Daoy (cell line): ENCODE measurements around the gene SPC25. TPM values are rescaled to one million over a fixed set of nuclear protein-coding genes. Genes with fewer than 3 reads are reported as not detected.

ENCODE experiments used
- DNase-seq: peaks from one replicate; pipeline ENCODE4 v3.0.0-alpha.2; 2015; ENCODE audit warnings: low read depth
- total RNA-seq: library from RNA; depleted of rRNA; stranded (reverse); fragments of >200 nt; shearing (Covaris generic); gene quantifications from 2 replicates; pipeline ENCODE4 v1.2.3, GENCODE V29; 2014; rRNA removed

SPC25 gene
- total RNA-seq, 1 experiment from 2014 or later: 59.7 TPM

DNA sequence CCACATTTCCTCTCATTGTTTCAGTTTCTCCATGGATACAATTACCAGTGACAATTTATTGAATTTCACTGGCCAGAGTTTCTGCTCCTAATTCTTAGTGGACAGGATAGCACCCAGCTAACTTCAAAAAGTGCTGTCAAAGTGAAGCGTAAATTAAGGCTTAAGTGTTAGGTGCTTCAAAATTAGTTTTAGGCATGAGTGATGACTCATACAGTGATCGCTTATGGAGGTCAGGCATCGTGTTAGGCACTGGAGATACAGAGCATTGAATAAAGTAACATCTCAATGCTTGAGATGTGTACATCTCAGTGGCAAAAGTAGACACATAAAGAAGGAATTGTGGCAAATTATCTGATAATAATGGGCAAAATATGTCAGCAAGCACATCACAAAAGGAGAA is 47.0 kb downstream of the SPC25 start:
- no peak for DNase-seq

DNA sequence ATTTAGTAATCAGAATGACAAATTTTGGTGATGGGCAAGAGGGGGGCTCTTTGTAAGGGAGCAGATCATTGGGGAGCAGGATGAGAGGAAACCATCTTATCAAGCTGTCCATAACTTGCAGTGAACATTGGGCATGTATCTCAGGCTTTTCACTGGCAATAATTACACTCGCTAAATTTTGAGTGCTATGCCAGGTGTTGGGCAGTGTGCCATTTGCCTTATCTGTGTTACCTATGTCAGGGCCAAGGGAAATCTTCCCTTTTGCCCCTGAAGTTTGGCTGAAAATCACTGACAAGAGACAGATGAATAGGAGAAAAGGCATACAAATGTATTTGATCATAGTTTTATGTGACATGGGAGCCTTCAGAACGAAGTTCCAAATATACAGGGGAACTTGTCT is 48.8 kb downstream of the SPC25 start:
- DNase-seq: no peak

DNA sequence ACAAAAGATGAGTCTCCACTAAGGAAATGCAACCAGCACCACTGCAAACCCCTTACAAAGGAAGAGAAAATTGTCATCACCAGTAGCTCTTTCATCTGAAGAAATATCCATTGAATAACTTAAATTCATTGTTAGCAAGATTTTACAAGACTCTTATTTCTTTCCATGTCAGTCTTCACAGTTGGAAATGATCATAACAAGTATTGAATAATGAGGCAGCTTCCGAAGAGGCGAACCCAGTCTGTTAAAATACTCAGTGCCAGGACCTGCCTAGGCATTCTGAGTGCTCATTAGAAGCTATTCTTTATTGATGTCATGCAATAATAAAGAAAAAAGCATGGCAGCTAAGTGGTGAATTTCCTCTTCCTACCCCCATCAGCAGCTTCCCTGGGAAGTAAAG is 54.3 kb downstream of the SPC25 start:
- DNase-seq: no peak

DNA sequence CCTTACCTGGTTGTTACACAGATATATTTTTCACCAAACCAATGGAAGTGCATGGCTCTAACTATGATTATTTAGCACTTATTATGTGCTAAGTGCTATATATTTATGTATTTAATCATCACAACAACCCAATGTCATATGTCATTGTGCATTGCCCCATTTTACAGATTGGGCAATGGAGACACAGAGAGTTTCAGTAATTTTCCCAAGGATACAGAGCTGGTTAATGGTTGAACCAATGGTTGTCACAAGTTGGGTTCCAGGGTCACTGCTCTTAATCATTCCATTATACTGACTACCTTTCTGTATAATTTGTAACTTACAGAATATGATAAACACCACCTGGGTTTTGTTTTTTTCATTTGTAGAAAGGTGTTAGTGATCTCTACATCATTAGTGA is 58.6 kb downstream of the SPC25 start:
- DNase-seq: no peak

DNA sequence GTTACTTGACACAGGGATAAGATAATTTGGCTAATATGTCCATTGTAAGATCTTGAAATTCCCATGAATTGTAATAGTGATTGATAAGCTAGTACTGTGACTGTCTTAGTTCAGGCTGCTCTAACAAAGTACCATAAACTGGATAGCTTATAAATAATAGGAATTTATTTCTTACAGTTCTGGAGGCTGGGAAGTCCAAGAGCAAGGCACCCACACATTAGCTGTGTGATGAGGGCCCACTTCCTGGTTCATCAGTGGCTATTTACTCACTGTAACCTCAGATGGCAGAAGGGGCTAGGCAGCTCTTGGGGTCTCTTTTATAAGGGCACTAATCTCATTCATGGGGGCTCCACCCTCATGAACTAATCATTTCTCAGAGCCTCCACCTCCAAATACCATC is 59.3 kb downstream of the SPC25 start:
- DNase-seq: no peak

DNA sequence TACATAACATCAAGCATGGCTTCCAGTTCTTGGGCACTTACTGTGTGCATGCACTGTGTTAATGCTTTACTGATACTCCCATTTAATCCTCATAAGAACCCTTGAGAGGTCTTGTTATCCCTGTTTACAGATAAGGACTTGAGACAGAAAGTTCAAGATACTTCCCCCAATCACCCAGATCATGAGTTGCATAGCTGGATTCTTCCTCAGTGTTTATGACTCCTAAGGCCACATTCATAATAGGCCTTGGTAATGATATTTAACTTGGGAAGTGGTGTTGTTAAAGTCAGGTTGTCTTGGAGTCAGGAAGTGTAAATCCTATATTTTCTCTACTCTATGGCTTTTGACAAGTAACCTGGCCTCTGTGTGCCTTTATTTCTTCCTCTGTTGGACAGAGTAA is 65.1 kb downstream of the SPC25 start:
- DNase-seq: no peak

DNA sequence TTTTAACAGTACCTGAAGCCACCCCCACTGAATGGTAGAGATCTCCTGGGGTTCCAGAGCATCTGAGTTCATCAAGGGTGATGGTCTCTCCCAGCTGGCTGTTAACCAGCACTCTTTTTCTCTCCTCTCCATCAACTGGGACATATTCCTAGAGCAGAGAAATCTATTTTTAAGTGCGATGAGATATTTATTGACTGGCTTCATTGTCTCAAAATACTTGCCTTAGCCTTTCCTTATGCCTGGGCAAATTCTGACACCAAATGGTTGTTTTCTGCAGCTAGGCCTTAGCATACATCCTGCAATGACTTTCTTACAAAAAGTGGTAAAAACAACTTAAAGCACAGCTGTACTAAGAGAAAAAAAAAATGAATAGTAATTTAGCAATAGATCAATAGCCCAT is 68.2 kb downstream of the SPC25 start:
- no peak for DNase-seq

DNA sequence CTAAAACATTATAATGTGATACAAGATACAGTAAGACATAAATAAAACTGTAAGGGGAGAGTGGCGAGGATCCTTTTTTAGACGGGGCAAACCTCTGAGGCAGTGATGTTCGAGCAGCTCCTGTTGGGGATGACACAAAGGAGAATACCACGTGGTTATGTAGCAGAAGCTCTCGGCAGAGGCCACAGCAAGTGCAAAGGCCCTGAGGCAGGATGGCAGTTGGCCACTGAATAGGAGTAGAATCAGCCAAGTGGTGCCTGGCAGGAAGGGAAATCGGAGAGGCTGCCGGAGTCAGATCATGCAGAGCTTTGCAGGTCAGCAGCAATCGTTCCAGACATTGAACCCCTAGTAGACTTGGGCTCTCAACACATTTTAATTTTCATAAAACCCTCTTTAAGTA is 68.7 kb downstream of the SPC25 start:
- no peak for DNase-seq

Other genes starting within 250 kb of the SPC25 start
- gene NOSTRIN, start 87.8 kb downstream of the SPC25 start, total RNA-seq: not detected in 2 replicates
- not detected in 2 replicates for gene G6PC2, start 10.9 kb upstream of the SPC25 start, total RNA-seq
- gene ABCB11, start 140.9 kb upstream of the SPC25 start, total RNA-seq: not detected in 2 replicates
- 0.39 and 2.5 TPM in 2 replicates for gene DHRS9, start 179.1 kb upstream of the SPC25 start, total RNA-seq